Ovary (tissue), 3 donors: ENCODE measurements around the gene LMAN2L.

ENCODE experiments used
- CTCF ChIP-seq, 3 donors: fragments of 450-650 bp in 2 of 3; fragments of 200-600 bp in 1 of 3; IDR thresholded peaks; one replicate each; pipeline versions ENCODE4 v1.5.1 to v1.8.0; 2016 to 2022; ENCODE audit warnings: antibody characterized with exemption in 3 of 3, mild to moderate bottlenecking in 1 of 3
- EP300 ChIP-seq: sonication (generic); formaldehyde crosslinking; IDR thresholded peaks from one replicate; pipeline ENCODE4 v1.6.1; 2017; ENCODE audit warnings: antibody characterized with exemption
- POLR2A ChIP-seq: fragments of 450-650 bp; IDR thresholded peaks from one replicate; pipeline ENCODE4 v1.6.1; 2017; ENCODE audit warnings: antibody characterized with exemption, mild to moderate bottlenecking, moderate library complexity
- donor health status: DM: no; HTN: no; CAD: no.

DNA sequence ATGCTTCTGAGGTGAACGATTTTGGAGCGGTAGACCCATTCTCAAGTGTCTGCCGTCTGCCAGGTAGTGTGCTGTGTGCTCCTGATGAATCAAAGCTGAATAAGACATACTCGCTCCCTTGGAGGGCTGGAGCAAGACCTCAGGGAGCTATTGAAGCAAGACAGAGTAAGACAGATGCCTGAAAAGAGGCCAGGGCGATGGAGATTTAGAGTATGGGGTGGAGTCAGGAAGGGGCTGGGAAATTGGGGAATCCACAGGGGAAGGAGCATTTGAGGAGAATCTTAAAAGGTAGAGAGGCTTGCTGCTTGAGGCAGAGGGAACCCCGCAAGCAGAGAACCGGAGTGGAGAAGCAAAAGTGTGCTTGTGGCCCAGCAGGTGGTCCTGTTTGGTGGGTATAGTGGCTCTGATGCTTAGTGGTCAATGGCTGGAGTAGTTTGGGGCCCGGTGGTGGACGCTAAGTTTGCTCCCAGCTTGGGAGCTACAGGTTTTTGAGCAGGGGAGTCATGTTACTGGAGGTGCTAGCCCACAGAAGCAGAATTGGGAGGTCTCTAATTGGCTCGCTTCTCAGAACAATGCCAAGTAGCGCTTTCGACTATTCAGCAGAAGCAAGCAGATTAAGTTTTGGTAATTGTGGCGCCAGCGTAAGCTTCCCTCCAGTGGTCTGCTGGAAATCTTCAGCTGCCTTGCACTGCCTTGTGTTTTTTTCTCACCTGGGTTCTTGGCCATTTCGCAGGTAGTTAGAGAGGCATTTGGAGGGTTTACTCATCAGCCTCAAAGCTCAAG, 22.9 kb upstream of the LMAN2L start:
- TF ChIP-seq CTCF (IDR thresholded peaks at IDR 0.05): no peak
- no peak for TF ChIP-seq POLR2A
- no peak for TF ChIP-seq EP300
